Brain microvascular endothelial cell (primary cell): ENCODE data around the gene SNTG2.
"Not testable (repeated sequence)": the region's sequence is repeated elsewhere in the genome, so short reads cannot be mapped to it uniquely, and the experiment has no call there.

Experiments used
- DNase-seq: peaks from one replicate; pipeline ENCODE4 v3.0.0-alpha.2; 2020
- H3K27ac ChIP-seq: fragments of 250-450 bp; sonication (Bioruptor Pico); 2 replicates; pipeline ENCODE4 v1.5.1; 2020; ENCODE audit warnings: mild to moderate bottlenecking, moderate library complexity
- H3K27me3 ChIP-seq: fragments of 250-450 bp; sonication (Bioruptor Pico); replicated peaks from 2 replicates; pipeline ENCODE4 v1.5.1; 2020; ENCODE audit warnings: mild to moderate bottlenecking
- H3K36me3 ChIP-seq: fragments of 250-450 bp; sonication (Bioruptor Pico); replicated peaks from 2 replicates; pipeline ENCODE4 v1.5.1; 2020; ENCODE audit warnings: mild to moderate bottlenecking
- H3K4me3 ChIP-seq: 2 replicates; pipeline ENCODE4 v1.5.1; 2011; ENCODE audit warnings: low read depth, mild to moderate bottlenecking, control low read depth, low read length, moderate library complexity
- in situ Hi-C: cut with HindIII; loops from 2 replicates; pipeline ENCODE4 v1.10.0; 2017; ENCODE audit warnings: low sequenced_read_pairs, low pct_ligation_motif_present
- TF ChIP-seq, protein P1 (sequence below): IDR thresholded peaks from 2 replicates; pipeline ENCODE4 v1.5.1; 2011; ENCODE audit warnings: low read depth, mild to moderate bottlenecking, moderate library complexity, low read length, control low read depth, inconsistent platforms; ENCODE audit errors: missing control alignments

Gene SNTG2

DNA sequence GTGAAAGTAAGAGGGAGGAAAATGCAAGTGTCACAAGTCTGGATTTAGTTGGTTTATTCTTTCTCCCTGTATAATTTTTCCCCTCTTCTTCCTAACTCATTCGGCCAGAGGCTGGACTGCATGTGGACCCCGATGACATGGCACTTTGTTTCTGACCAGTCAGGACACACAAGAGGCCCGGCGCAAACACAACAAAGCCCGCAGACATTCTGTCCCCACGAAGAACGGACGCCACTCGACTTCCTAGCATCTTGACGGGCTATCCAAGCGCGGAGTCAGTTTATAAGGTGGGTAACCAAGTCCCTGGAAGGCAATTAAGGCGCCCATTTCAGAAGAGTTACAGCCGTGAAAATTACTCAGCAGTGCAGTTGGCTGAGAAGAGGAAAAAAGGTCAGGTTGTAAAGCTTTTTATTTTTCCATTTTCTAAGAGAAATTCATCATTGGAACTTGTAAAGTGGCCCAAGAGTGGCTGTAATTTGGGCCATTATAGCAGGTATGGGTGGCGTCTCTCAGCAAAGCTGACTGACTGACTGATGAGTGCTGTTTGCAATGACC, 462.6 kb downstream of the SNTG2 start, which contains the start of gene TPO:
TPO (plus strand) TSS at position 308 of the 555 bp plus-strand sequence. CDS start 946 bp downstream, outside the sequence.
- Histone ChIP-seq H3K36me3 (no peaks in the 10 kb centered on the region), H3K27ac (no peak within 1 kb of the TSS), H3K27me3 (no peaks in the 10 kb centered on the region), H3K4me3 (no peak within 1 kb of the TSS)
- no peak for DNase-seq
- in situ Hi-C loops = no loop called here
- TF ChIP-seq, protein P1, sequence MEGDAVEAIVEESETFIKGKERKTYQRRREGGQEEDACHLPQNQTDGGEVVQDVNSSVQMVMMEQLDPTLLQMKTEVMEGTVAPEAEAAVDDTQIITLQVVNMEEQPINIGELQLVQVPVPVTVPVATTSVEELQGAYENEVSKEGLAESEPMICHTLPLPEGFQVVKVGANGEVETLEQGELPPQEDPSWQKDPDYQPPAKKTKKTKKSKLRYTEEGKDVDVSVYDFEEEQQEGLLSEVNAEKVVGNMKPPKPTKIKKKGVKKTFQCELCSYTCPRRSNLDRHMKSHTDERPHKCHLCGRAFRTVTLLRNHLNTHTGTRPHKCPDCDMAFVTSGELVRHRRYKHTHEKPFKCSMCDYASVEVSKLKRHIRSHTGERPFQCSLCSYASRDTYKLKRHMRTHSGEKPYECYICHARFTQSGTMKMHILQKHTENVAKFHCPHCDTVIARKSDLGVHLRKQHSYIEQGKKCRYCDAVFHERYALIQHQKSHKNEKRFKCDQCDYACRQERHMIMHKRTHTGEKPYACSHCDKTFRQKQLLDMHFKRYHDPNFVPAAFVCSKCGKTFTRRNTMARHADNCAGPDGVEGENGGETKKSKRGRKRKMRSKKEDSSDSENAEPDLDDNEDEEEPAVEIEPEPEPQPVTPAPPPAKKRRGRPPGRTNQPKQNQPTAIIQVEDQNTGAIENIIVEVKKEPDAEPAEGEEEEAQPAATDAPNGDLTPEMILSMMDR = no peak

DNA sequence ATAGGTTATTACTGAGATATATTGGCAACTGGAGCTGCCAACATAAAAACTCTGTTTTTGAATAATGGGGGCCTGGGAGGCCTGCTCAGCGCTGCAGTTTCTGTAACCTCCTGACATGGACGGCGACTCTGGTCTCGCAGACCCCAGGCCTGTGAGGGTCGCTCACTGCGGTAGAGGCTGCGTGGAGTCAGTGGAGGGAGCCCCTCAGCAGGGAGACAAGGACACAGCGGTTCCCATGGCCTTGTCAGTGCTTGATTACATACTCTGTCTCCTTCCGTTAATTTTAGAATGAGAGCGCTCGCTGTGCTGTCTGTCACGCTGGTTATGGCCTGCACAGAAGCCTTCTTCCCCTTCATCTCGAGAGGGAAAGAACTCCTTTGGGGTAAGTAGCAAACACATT, 463.5 kb downstream of the SNTG2 start:
- TF ChIP-seq, protein P1 = no peak
- in situ Hi-C loops = no loop called here
- no peaks in the 10 kb centered on the region for H3K27me3 ChIP-seq

DNA sequence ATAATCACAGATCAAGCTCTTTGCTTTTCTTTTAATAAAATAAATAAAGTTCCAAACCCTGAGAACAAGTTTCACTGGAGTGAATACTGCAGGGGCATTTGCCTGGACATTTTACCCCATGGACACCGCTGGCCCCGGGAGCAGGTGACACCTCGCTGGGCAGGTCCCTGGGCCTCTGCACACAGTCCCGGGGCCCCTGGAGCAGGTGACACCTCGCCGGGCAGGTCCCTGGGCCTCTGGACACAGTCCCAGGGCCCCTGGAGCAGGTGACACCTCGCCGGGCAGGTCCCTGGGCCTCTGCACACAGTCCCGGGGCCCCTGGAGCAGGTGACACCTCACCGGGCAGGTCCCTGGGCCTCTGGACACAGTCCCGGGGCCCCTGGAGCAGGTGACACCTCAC, 464.3 kb downstream of the SNTG2 start:
- H3K27me3 ChIP-seq, H3K36me3 ChIP-seq, DNase-seq, in situ Hi-C loops, H3K4me3 ChIP-seq, H3K27ac ChIP-seq: not testable (repeated sequence)

More for the DNA sequence above, 463.5 kb downstream of the SNTG2 start:
- Histone ChIP-seq H3K27ac (no peak overlapping the region), H3K4me3 (no peak overlapping the region), H3K36me3 (no peaks in the 10 kb centered on the region)
- no peak for DNase-seq

DNA sequence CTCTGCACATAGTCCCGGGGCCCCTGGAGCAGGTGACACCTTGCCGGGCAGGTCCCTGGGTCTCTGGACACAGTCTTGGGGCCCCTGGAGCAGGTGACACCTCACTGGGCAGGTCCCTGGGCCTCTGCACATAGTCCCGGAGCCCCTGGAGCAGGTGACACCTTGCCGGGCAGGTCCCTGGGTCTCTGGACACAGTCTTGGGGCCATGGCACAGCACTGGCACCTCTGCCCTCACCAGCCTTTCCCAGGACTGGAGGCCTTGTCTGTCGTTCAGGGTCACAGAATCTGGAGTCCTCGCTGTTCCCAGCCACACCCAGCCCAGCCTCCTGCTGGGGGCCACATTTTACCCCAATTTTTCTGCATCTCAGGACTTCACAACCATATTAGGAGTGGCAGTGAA, 464.9 kb downstream of the SNTG2 start:
- no peak for DNase-seq
- Histone ChIP-seq H3K36me3 (no peaks in the 10 kb centered on the region), H3K27ac (no peak overlapping the region), H3K4me3 (no peak overlapping the region), H3K27me3 (no peaks in the 10 kb centered on the region)
- in situ Hi-C loops = no loop called here
- TF ChIP-seq, protein P1 = no peak
